T-helper 17 cell (primary cell): ENCODE results near the gene SASH1. TPM values are rescaled to one million over a fixed set of nuclear protein-coding genes. Genes with fewer than 3 reads are reported as not detected.

ENCODE experiments used
- ATAC-seq: fragments of 150-1000 bp; cut with Tn5 transposase; 2 replicates; pipeline ENCODE4 v1.10.0; 2021; ENCODE audit warnings: mild to moderate bottlenecking, moderate library complexity
- DNase-seq, 3 donors: peaks; one replicate each; pipeline versions ENCODE4 v3.0.0 to v3.0.0-alpha.2; 2020 to 2021
- H3K9me3 ChIP-seq: one replicate; pipeline ENCODE4 v1.7.0; 2013; ENCODE audit warnings: low read length, mild to moderate bottlenecking; ENCODE audit not compliant: control insufficient read depth, poor library complexity, severe bottlenecking
- H3K27ac Mint-ChIP-seq: one replicate; pipeline ENCODE4 v1.8.0; 2022; ENCODE audit warnings: mild to moderate bottlenecking, moderate library complexity, mixed read lengths
- H3K27me3 Mint-ChIP-seq: one replicate; pipeline ENCODE4 v1.8.0; 2022; ENCODE audit warnings: mixed read lengths
- H3K36me3 Mint-ChIP-seq: one replicate; pipeline ENCODE4 v1.8.0; 2022; ENCODE audit warnings: low read depth, mixed read lengths
- H3K4me1 Mint-ChIP-seq: one replicate; pipeline ENCODE4 v1.8.0; 2022; ENCODE audit warnings: mild to moderate bottlenecking, mixed read lengths
- H3K4me3 Mint-ChIP-seq: one replicate; pipeline ENCODE4 v1.8.0; 2022; ENCODE audit warnings: mild to moderate bottlenecking, moderate library complexity, mixed read lengths
- total RNA-seq, 4 donors: library from RNA in 2 of 4; stranded (reverse) in 2 of 4; gene quantifications; one replicate each; pipeline ENCODE4 v1.2.3 and lab custom pipeline; 2022 to 2026

The SASH1 gene
- total RNA-seq, 2 donors from 2014 or later: 6.2 to 19.9 TPM

GRCh38 chr6:148316308-148316707 lies 26.3 kb upstream of the SASH1 start:
- Mint-ChIP-seq H3K4me3 (no peak overlapping the region), H3K27me3 (peaks cover 8% of the 10 kb centered on the region), H3K27ac (no peak overlapping the region), H3K36me3 (no peaks in the 10 kb centered on the region), H3K4me1 (no peaks in the 10 kb centered on the region)
- DNase-seq (no peak), ATAC-seq (no peak)
- H3K9me3 ChIP-seq: no peaks in the 10 kb centered on the region

- ATAC-seq (no peak), DNase-seq (no peak)
- Mint-ChIP-seq H3K27ac (no peak overlapping the region), H3K4me1 (no peaks in the 10 kb centered on the region), H3K27me3 (peaks cover 11% of the 10 kb centered on the region), H3K4me3 (no peak overlapping the region), H3K36me3 (no peaks in the 10 kb centered on the region)
- no peaks in the 10 kb centered on the region for H3K9me3 ChIP-seq
These were observed 25.6 kb upstream of the SASH1 start for GRCh38 chr6:148317051-148317450.

GRCh38 chr6:148317739-148318138 lies 24.9 kb upstream of the SASH1 start:
- no peak overlapping the region for H3K27ac Mint-ChIP-seq
- ATAC-seq: no peak

GRCh38 chr6:148322704-148323103 lies 19.9 kb upstream of the SASH1 start:
- Mint-ChIP-seq H3K27ac (no peak overlapping the region), H3K36me3 (no peaks in the 10 kb centered on the region), H3K27me3 (peaks cover 23% of the 10 kb centered on the region), H3K4me1 (peaks cover 2% of the 10 kb centered on the region), H3K4me3 (no peak overlapping the region)
- no peak for ATAC-seq
- no peak for DNase-seq
- no peaks in the 10 kb centered on the region for H3K9me3 ChIP-seq

More at GRCh38 chr6:148317739-148318138, 24.9 kb upstream of the SASH1 start:
- no peaks in the 10 kb centered on the region for H3K9me3 ChIP-seq
- no peak overlapping the region for H3K4me3 Mint-ChIP-seq
- no peaks in the 10 kb centered on the region for H3K36me3 Mint-ChIP-seq
- no peak for DNase-seq
- no peaks in the 10 kb centered on the region for H3K4me1 Mint-ChIP-seq
- peaks cover 11% of the 10 kb centered on the region for H3K27me3 Mint-ChIP-seq

GRCh38 chr6:148323344-148323743 lies 19.3 kb upstream of the SASH1 start:
- ATAC-seq: no peak
- no peak overlapping the region for H3K4me3 Mint-ChIP-seq
- no peaks in the 10 kb centered on the region for H3K9me3 ChIP-seq
- no peak overlapping the region for H3K27ac Mint-ChIP-seq
- H3K4me1 Mint-ChIP-seq: peaks cover 2% of the 10 kb centered on the region
- no peak for DNase-seq
- no peaks in the 10 kb centered on the region for H3K36me3 Mint-ChIP-seq
- H3K27me3 Mint-ChIP-seq: peaks cover 23% of the 10 kb centered on the region

- Mint-ChIP-seq H3K4me1 (peaks cover 2% of the 10 kb centered on the region), H3K27ac (no peak overlapping the region), H3K4me3 (no peak overlapping the region), H3K36me3 (no peaks in the 10 kb centered on the region), H3K27me3 (peaks cover 25% of the 10 kb centered on the region)
- ATAC-seq (no peak), DNase-seq (no peak)
- no peaks in the 10 kb centered on the region for H3K9me3 ChIP-seq
These were observed 18.2 kb upstream of the SASH1 start for GRCh38 chr6:148324297-148324985.

- H3K4me3 Mint-ChIP-seq: no peak overlapping the region
- H3K4me1 Mint-ChIP-seq: peaks cover 2% of the 10 kb centered on the region
- ATAC-seq (no peak), DNase-seq (no peak)
- no peaks in the 10 kb centered on the region for H3K9me3 ChIP-seq
- no peak overlapping the region for H3K27ac Mint-ChIP-seq
- H3K36me3 Mint-ChIP-seq: no peaks in the 10 kb centered on the region
- peaks cover 34% of the 10 kb centered on the region for H3K27me3 Mint-ChIP-seq
These were observed 17.1 kb upstream of the SASH1 start for GRCh38 chr6:148325316-148326068.

GRCh38 chr6:148328876-148329555 lies 13.6 kb upstream of the SASH1 start:
- Mint-ChIP-seq H3K27ac (no peak overlapping the region), H3K27me3 (peaks cover 42% of the 10 kb centered on the region), H3K4me1 (peaks cover 2% of the 10 kb centered on the region), H3K36me3 (no peaks in the 10 kb centered on the region), H3K4me3 (no peak overlapping the region)
- DNase-seq (no peak), ATAC-seq (no peak)
- H3K9me3 ChIP-seq: no peaks in the 10 kb centered on the region

GRCh38 chr6:148329596-148330381 lies 12.8 kb upstream of the SASH1 start:
- no peak for ATAC-seq

GRCh38 chr6:148332088-148332487 lies 10.6 kb upstream of the SASH1 start:
- DNase-seq: no peak
- no peak for ATAC-seq
- Mint-ChIP-seq H3K36me3 (no peaks in the 10 kb centered on the region), H3K4me1 (no peaks in the 10 kb centered on the region), H3K4me3 (no peak overlapping the region), H3K27ac (no peak overlapping the region), H3K27me3 (peaks cover 31% of the 10 kb centered on the region)
- H3K9me3 ChIP-seq: no peaks in the 10 kb centered on the region

More at GRCh38 chr6:148329596-148330381, 12.8 kb upstream of the SASH1 start:
- peaks cover 36% of the 10 kb centered on the region for H3K27me3 Mint-ChIP-seq
- no peak overlapping the region for H3K4me3 Mint-ChIP-seq
- no peaks in the 10 kb centered on the region for H3K4me1 Mint-ChIP-seq
- no peaks in the 10 kb centered on the region for H3K36me3 Mint-ChIP-seq
- H3K27ac Mint-ChIP-seq: no peak overlapping the region
- no peak for DNase-seq
- no peaks in the 10 kb centered on the region for H3K9me3 ChIP-seq

GRCh38 chr6:148336901-148337300 lies 5.7 kb upstream of the SASH1 start:
- ATAC-seq (no peak), DNase-seq (no peak)
- H3K4me1 Mint-ChIP-seq: peaks cover under 1% of the 10 kb centered on the region
- H3K27me3 Mint-ChIP-seq: peaks cover 11% of the 10 kb centered on the region
- H3K4me3 Mint-ChIP-seq: no peak overlapping the region
- H3K27ac Mint-ChIP-seq: no peak overlapping the region
- H3K36me3 Mint-ChIP-seq: no peaks in the 10 kb centered on the region
- no peaks in the 10 kb centered on the region for H3K9me3 ChIP-seq

- no peaks in the 10 kb centered on the region for H3K36me3 Mint-ChIP-seq
- no peak overlapping the region for H3K4me3 Mint-ChIP-seq
- DNase-seq (no peak), ATAC-seq (no peak)
- peaks cover 13% of the 10 kb centered on the region for H3K4me1 Mint-ChIP-seq
- peaks cover 23% of the 10 kb centered on the region for H3K27me3 Mint-ChIP-seq
- no peak overlapping the region for H3K27ac Mint-ChIP-seq
- H3K9me3 ChIP-seq: no peaks in the 10 kb centered on the region
These were observed 2.9 kb upstream of the SASH1 start for GRCh38 chr6:148339766-148340165.
